ENCODE measurements around the gene UCKL1.

Gene UCKL1

GRCh38 chr20:63980806-63981728 lies 24.9 kb upstream of the UCKL1 start, which contains the start of gene PRPF6:
PRPF6 (plus strand) TSS chr20:63981132; CDS start chr20:63981246, 114 bp downstream.
- no peaks in the 10 kb centered on the region for H3K9me3 ChIP-seq (replicated peaks; ENCODE audit: insufficient read depth, low read length)

DNA sequence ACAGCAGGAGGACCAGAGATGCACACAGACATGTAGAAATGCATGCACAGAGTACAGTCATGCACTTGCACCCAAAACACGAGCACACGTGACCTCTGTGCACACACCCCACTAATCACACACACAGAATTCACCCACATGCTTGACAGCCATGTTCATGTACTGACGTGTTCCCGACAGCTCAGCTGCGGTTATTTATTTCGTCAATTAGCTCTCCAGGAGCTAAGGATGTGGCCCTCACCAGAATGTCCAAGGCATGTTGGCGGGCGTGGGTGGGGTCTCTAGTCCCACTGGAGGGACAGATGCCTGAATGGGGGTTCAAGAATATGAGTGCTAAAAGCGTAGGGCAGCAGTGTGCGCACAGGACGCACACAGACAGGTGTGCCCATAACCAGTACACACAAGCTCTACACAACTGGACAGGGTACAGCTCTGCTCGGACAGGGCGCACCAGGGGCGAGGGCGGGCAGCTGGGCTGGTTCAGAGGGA lies 24.1 kb upstream of the UCKL1 start:
- Histone ChIP-seq H4K20me1 (ENCODE audit: insufficient read depth, low read length) (no peaks in the 10 kb centered on the region), H3K27me3 (replicated peaks; ENCODE audit: insufficient read depth, low read length) (no peaks in the 10 kb centered on the region), H3K36me3 (replicated peaks; ENCODE audit: insufficient read depth, low read length) (0 out of 2 replicates have a peak, but pooled peaks cover 5% of the 10 kb centered on the region), H3K27ac (ENCODE audit: low read length) (peak overlapping the region; percentile 63; the same call in 1 of the 2 replicates), H3F3A (ENCODE audit: insufficient read depth, low read length) (peaks cover 17% of the 10 kb centered on the region), H3K9me2 (replicated peaks; ENCODE audit: insufficient read depth, low read length) (no peaks in the 10 kb centered on the region), H3K4me1 (ENCODE audit: low read length) (peaks cover 10% of the 10 kb centered on the region), H3K9ac (ENCODE audit: low read length) (peak overlapping the region; percentile 93), H3K9me3 (replicated peaks; ENCODE audit: insufficient read depth, low read length) (no peaks in the 10 kb centered on the region), H3K79me2 (ENCODE audit: low read length) (peaks cover 34% of the 10 kb centered on the region), H3K4me3 (ENCODE audit: low read length) (peak overlapping the region; percentile 100), H3K4me2 (ENCODE audit: low read depth, low read length) (peak overlapping the region; percentile 95), H2AFZ (ENCODE audit: low read length) (peak overlapping the region; percentile 95)
- TF ChIP-seq EZH2phosphoT487 (IDR thresholded peaks at IDR 0.05; ENCODE audit: low read length), result no peak
- TF ChIP-seq EZH2 (optimal IDR thresholded peaks at IDR 0.05; ENCODE audit: low read depth, low read length), result no peak
- no peak for TF ChIP-seq CTCF (IDR thresholded peaks at IDR 0.05; ENCODE audit: low read length)
- DNase-seq, result no peak

More at GRCh38 chr20:63980806-63981728, 24.9 kb upstream of the UCKL1 start, which contains the start of gene PRPF6:
- 0 out of 2 replicates have a peak, but pooled peaks cover 5% of the 10 kb centered on the region for H3K36me3 ChIP-seq (replicated peaks; ENCODE audit: insufficient read depth, low read length)
- peak within 1 kb of the TSS; percentile 96 for H3K4me2 ChIP-seq (ENCODE audit: low read depth, low read length)
- no peaks in the 10 kb centered on the region for H4K20me1 ChIP-seq (ENCODE audit: insufficient read depth, low read length)
- TF ChIP-seq EZH2phosphoT487 (IDR thresholded peaks at IDR 0.05; ENCODE audit: low read length) (no peak), CTCF (IDR thresholded peaks at IDR 0.05; ENCODE audit: low read length) (peak; percentile 85)
- peak within 1 kb of the TSS; percentile 95 for H2AFZ ChIP-seq (ENCODE audit: low read length)
- H3K79me2 ChIP-seq (ENCODE audit: low read length), result peaks cover 34% of the 10 kb centered on the region
- peak within 1 kb of the TSS; percentile 100 for H3K4me3 ChIP-seq (ENCODE audit: low read length)
- H3K9me2 ChIP-seq (replicated peaks; ENCODE audit: insufficient read depth, low read length), result no peaks in the 10 kb centered on the region
- no peaks in the 10 kb centered on the region for H3K27me3 ChIP-seq (replicated peaks; ENCODE audit: insufficient read depth, low read length)
- peak within 1 kb of the TSS; percentile 63; the same call in 1 of the 2 replicates for H3K27ac ChIP-seq (ENCODE audit: low read length)
- H3F3A ChIP-seq (ENCODE audit: insufficient read depth, low read length), result peaks cover 17% of the 10 kb centered on the region
- H3K9ac ChIP-seq (ENCODE audit: low read length), result peak within 1 kb of the TSS; percentile 93
- DNase-seq, result peak; percentile 99
- H3K4me1 ChIP-seq (ENCODE audit: low read length), result peaks cover 10% of the 10 kb centered on the region

DNA sequence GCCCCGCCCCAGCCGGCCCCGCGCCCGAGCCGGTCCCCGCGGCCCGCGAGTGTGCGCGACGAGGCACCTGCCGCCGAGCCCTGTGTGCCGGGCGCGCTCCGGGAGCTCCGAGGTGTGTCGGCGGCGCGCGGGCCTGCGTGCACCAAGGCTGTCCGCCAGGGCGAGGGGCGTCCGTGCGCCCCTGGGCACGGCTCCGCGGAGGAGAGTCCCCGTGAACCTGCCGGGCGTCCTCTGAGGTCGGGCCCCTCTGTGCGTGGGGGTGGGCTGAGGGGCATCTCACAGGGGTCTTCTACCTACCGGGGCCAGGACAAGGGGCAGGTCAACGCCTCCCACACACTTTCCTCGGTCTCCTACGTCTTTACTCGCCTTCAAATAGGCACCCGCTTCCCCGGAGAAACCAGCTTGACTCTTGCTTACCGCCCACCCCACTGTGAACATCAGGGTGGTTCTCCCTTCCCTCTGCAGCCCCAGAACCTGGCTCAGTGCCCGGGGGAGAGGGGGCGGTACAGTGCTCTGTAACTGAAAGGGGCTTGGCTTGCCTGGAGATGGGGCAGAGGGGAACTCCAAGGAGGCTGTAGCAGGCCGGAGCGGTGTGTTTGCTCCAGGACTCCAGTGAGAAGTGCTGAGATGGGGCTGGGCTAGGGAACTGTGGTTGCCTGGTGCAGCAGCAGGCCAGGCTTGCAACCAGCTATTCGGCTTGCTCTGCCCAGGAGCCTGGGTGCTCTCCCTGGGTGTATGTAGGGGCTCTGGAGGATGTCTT lies 23.5 kb upstream of the UCKL1 start, which contains the start of gene SAMD10:
Gene SAMD10 (minus strand): TSS at position 86 of the 760 bp plus-strand sequence. CDS start 175 bp downstream, outside the sequence.
- peak within 1 kb of the TSS; percentile 95 for H2AFZ ChIP-seq (ENCODE audit: low read length)
- no peaks in the 10 kb centered on the region for H3K9me3 ChIP-seq (replicated peaks; ENCODE audit: insufficient read depth, low read length)
- no peaks in the 10 kb centered on the region for H3K27me3 ChIP-seq (replicated peaks; ENCODE audit: insufficient read depth, low read length)
- peak within 1 kb of the TSS; percentile 93 for H3K9ac ChIP-seq (ENCODE audit: low read length)
- H3K4me2 ChIP-seq (ENCODE audit: low read depth, low read length), result peak within 1 kb of the TSS; percentile 95
- peaks cover 32% of the 10 kb centered on the region for H3K79me2 ChIP-seq (ENCODE audit: low read length)
- peak within 1 kb of the TSS; percentile 100 for H3K4me3 ChIP-seq (ENCODE audit: low read length)
- no peak for TF ChIP-seq EZH2phosphoT487 (IDR thresholded peaks at IDR 0.05; ENCODE audit: low read length)
- no peak for TF ChIP-seq EZH2 (optimal IDR thresholded peaks at IDR 0.05; ENCODE audit: low read depth, low read length)
- TF ChIP-seq CTCF (IDR thresholded peaks at IDR 0.05; ENCODE audit: low read length), result no peak
- peak; percentile 67 for DNase-seq
- peaks cover 17% of the 10 kb centered on the region for H3F3A ChIP-seq (ENCODE audit: insufficient read depth, low read length)
- 0 out of 2 replicates have a peak, but pooled peaks cover 1% of the 10 kb centered on the region for H3K36me3 ChIP-seq (replicated peaks; ENCODE audit: insufficient read depth, low read length)
- peak within 1 kb of the TSS; percentile 63; the same call in 1 of the 2 replicates for H3K27ac ChIP-seq (ENCODE audit: low read length)
- peaks cover 10% of the 10 kb centered on the region for H3K4me1 ChIP-seq (ENCODE audit: low read length)
- no peaks in the 10 kb centered on the region for H3K9me2 ChIP-seq (replicated peaks; ENCODE audit: insufficient read depth, low read length)
- no peaks in the 10 kb centered on the region for H4K20me1 ChIP-seq (ENCODE audit: insufficient read depth, low read length)
